A549 (cell line): ENCODE results near the gene DCAF5.

Source experiments
- CTCF ChIP-seq: fragments of >200 bp; sonication (Bioruptor Twin); formaldehyde crosslinking; IDR thresholded peaks from 3 replicates; pipeline ENCODE4 v1.5.1; 2016
- ZC3H11A ChIP-seq: fragments of 450-650 bp; IDR thresholded peaks from 2 replicates; pipeline ENCODE4 v1.6.1; 2014; ENCODE audit warnings: antibody characterized with exemption, mild to moderate bottlenecking

GRCh38 chr14:69175130-69175529 lies 22.2 kb upstream of the DCAF5 start:
- no peak for TF ChIP-seq ZC3H11A
- no peak for TF ChIP-seq CTCF
